ENCODE measurements around the gene TATDN3. TPM values are rescaled to one million over a fixed set of nuclear protein-coding genes. Genes with fewer than 3 reads are reported as not detected.
A peak's percentile ranks its signal among the peaks of the same experiment; 100 is the strongest.

Gene TATDN3
- total and polyA plus RNA-seq, 9 of the 15 experiments (the other 6 are each of a cell fraction or from before 2014, with no cell fraction given): 18.3 to 79.9 (median 28.2) TPM

DNA sequence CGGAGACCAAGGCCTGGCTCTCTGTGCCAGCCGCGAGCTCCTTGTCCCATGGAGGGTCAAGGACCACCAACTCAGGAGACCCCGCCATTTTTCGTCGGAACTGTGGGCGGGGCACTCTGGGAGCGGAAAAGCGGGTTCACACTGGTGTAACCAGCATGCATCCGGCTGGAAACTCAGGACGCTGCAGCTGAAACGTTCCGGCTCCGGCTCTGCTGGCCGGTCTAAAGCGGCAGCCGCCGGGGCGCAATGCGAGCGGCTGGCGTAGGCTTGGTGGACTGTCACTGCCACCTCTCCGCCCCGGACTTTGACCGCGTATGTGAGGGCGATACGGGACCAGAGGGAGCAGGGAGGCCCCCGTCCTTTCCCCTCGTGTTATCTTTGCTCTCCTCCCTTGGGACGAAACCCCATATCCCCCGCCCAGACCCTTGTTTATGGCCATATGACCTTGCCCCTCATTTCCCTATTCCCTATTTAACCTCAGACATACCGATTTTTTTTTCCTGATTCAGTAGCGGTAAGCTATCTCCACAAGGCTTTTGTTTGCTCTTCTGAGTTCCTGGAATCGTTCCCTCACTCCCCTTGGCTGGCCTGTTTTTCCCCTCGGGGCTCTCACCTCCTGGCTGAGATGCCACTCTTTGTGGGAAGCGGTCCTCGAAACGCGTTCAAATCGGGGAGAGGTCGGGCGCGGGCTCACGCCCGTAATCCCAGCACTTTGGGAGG is at the start of gene TATDN3, which contains the start of gene NSL1 (continued):
- TF ChIP-seq SRSF3 (IDR thresholded peaks at IDR 0.05; ENCODE audit: insufficient read depth, low read length) (0 out of 2 replicates have a peak, but pooled peaks have one; percentile 24), ZNF668 (CRISPR knock-in tag; IDR thresholded peaks at IDR 0.05) (peak; percentile 43; the same call in 1 of the 2 replicates), CCAR2 (IDR thresholded peaks at IDR 0.05; ENCODE audit: low read depth, low read length) (no peak), ADNP (tag; IDR thresholded peaks at IDR 0.05) (no peak), POLR2H (tag; IDR thresholded peaks at IDR 0.05; ENCODE audit: low read depth) (peak; percentile 87), MAFF (IDR thresholded peaks at IDR 0.05; ENCODE audit: low read length) (no peak), NR2F6 (CRISPR knock-in tag; IDR thresholded peaks at IDR 0.05) (peak; percentile 65; the same call in 1 of the 2 replicates), ZNF445 (CRISPR knock-in tag; IDR thresholded peaks at IDR 0.05; ENCODE audit: low read depth) (no peak), MXI1 (IDR thresholded peaks at IDR 0.05; ENCODE audit: low read depth, low read length) (peak; percentile 70; the same call in 1 of the 2 replicates), CBX5 (IDR thresholded peaks at IDR 0.05; ENCODE audit: borderline replicate concordance, low read depth) (peak; percentile 66), GATAD2B (IDR thresholded peaks at IDR 0.05; ENCODE audit: borderline replicate concordance) (peak; percentile 77), ELF1 (tag; IDR thresholded peaks at IDR 0.05) (no peak), PML (IDR thresholded peaks at IDR 0.05; ENCODE audit: low read length) (peak; percentile 92), GABPB1 (CRISPR knock-in tag; IDR thresholded peaks at IDR 0.05) (peak; percentile 100), RBM34 (IDR thresholded peaks at IDR 0.05; ENCODE audit: borderline replicate concordance, insufficient read depth, low read length) (no peak), JUND (IDR thresholded peaks at IDR 0.05; ENCODE audit: borderline replicate concordance, low read depth, low read length) (peak; percentile 89), JUND (tag; IDR thresholded peaks at IDR 0.05; ENCODE audit: borderline replicate concordance, low read depth, low read length) (peak; percentile 85; the same call in 2 of the 3 replicates), RBM39 (optimal IDR thresholded peaks at IDR 0.05; ENCODE audit: low read depth, low read length) (peak; percentile 81), POLR2G (IDR thresholded peaks at IDR 0.05; ENCODE audit: low read depth, low read length) (peak; percentile 98), ZNF696 (CRISPR knock-in tag; conservative IDR thresholded peaks at IDR 0.05) (no peak), AFF4 (CRISPR knock-in tag; IDR thresholded peaks at IDR 0.05) (peak; percentile 91), PTTG1 (tag; IDR thresholded peaks at IDR 0.05; ENCODE audit: low read depth) (no peak)
- TF ChIP-seq, protein P1, sequence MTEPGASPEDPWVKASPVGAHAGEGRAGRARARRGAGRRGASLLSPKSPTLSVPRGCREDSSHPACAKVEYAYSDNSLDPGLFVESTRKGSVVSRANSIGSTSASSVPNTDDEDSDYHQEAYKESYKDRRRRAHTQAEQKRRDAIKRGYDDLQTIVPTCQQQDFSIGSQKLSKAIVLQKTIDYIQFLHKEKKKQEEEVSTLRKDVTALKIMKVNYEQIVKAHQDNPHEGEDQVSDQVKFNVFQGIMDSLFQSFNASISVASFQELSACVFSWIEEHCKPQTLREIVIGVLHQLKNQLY (CRISPR knock-in tag; conservative IDR thresholded peaks at IDR 0.05): peak in 1 of 2 experiments; percentile 69; a peak in 1 of 4 replicates
